IPS-NIHi7 (cell line): Measurements from ENCODE around the gene MIS18A.
"Not testable (repeated sequence)": the region's sequence is repeated elsewhere in the genome, so short reads cannot be mapped to it uniquely, and the experiment has no call there.

ENCODE experiments used
- DNase-seq: peaks from one replicate; pipeline ENCODE4 v3.0.0; 2012; ENCODE audit warnings: mixed read lengths; ENCODE audit errors: extremely low spot score

MIS18A gene

GRCh38 chr21:32278518-32279376 lies at the start of gene MIS18A:
TSS of gene MIS18A (minus strand) at chr21:32279049. CDS start at chr21:32279014, 35 bp downstream.
- DNase-seq, result peak; percentile 98

- no peak for DNase-seq
These were observed 49.7 kb upstream of the MIS18A start for GRCh38 chr21:32328595-32328994.

GRCh38 chr21:32325706-32326105 lies 46.9 kb upstream of the MIS18A start:
- DNase-seq, result no peak

- no peak for DNase-seq
These were observed 43.8 kb upstream of the MIS18A start for GRCh38 chr21:32322676-32323075.

- DNase-seq, result no peak
These were observed 43.3 kb upstream of the MIS18A start for GRCh38 chr21:32322103-32322502.

- no peak for DNase-seq
These were observed 42.6 kb upstream of the MIS18A start for GRCh38 chr21:32321480-32321879.

- DNase-seq, result no peak
These were observed 41.9 kb upstream of the MIS18A start for GRCh38 chr21:32320726-32321125.

- DNase-seq, result no peak
These were observed 41.2 kb upstream of the MIS18A start for GRCh38 chr21:32320059-32320458.

GRCh38 chr21:32319012-32319411 lies 40.2 kb upstream of the MIS18A start:
- DNase-seq, result no peak

- no peak for DNase-seq
These were observed 38.9 kb upstream of the MIS18A start for GRCh38 chr21:32317726-32318125.

- DNase-seq, result no peak
These were observed 37.7 kb upstream of the MIS18A start for GRCh38 chr21:32316361-32317215.

- DNase-seq, result no peak
These were observed 36.8 kb upstream of the MIS18A start for GRCh38 chr21:32315511-32316281.

GRCh38 chr21:32314806-32315205 lies 36.0 kb upstream of the MIS18A start:
- no peak for DNase-seq

GRCh38 chr21:32312976-32313375 lies 34.1 kb upstream of the MIS18A start:
- DNase-seq, result no peak

GRCh38 chr21:32312326-32312725 lies 33.5 kb upstream of the MIS18A start:
- DNase-seq, result no peak

GRCh38 chr21:32311621-32312020 lies 32.8 kb upstream of the MIS18A start:
- DNase-seq, result no peak

GRCh38 chr21:32310976-32311375 lies 32.1 kb upstream of the MIS18A start:
- not testable (repeated sequence) for DNase-seq

- no peak for DNase-seq
These were observed 31.1 kb upstream of the MIS18A start for GRCh38 chr21:32309906-32310460.

GRCh38 chr21:32308696-32309095 lies 29.8 kb upstream of the MIS18A start:
- no peak for DNase-seq

- no peak for DNase-seq
These were observed 28.9 kb upstream of the MIS18A start for GRCh38 chr21:32307706-32308105.

- peak; percentile 95 for DNase-seq
These were observed 27.4 kb upstream of the MIS18A start for GRCh38 chr21:32306021-32306780.
